ENCODE measurements around the gene CMAS. TPM values are rescaled to one million over a fixed set of nuclear protein-coding genes. Genes with fewer than 3 reads are reported as not detected.

The CMAS gene
- total and polyA plus RNA-seq, 2 of the 8 experiments (the other 6 are each of a cell fraction or from before 2014, with no cell fraction given): 13.2 to 59.8 TPM

DNA sequence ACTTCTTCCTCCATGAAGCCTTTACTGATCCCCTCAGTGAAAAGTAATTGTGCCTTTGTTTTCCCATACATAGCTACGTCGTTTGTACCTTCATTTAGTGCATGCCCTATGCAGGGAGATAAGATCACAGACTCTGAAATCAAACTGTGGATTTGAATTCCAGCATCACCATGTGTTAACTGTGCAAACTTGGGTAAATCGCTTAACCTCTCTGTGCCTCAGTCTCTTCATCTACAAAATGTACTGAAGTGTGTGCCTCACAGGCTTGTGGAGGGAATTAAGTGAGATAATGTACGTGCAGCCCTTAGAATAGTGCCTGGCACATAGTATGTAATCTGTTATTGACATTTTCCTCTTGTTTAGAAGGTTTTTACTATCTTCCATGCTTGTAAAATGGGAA, 4.1 kb downstream of the CMAS start (continued):
- TF ChIP-seq, protein P1, sequence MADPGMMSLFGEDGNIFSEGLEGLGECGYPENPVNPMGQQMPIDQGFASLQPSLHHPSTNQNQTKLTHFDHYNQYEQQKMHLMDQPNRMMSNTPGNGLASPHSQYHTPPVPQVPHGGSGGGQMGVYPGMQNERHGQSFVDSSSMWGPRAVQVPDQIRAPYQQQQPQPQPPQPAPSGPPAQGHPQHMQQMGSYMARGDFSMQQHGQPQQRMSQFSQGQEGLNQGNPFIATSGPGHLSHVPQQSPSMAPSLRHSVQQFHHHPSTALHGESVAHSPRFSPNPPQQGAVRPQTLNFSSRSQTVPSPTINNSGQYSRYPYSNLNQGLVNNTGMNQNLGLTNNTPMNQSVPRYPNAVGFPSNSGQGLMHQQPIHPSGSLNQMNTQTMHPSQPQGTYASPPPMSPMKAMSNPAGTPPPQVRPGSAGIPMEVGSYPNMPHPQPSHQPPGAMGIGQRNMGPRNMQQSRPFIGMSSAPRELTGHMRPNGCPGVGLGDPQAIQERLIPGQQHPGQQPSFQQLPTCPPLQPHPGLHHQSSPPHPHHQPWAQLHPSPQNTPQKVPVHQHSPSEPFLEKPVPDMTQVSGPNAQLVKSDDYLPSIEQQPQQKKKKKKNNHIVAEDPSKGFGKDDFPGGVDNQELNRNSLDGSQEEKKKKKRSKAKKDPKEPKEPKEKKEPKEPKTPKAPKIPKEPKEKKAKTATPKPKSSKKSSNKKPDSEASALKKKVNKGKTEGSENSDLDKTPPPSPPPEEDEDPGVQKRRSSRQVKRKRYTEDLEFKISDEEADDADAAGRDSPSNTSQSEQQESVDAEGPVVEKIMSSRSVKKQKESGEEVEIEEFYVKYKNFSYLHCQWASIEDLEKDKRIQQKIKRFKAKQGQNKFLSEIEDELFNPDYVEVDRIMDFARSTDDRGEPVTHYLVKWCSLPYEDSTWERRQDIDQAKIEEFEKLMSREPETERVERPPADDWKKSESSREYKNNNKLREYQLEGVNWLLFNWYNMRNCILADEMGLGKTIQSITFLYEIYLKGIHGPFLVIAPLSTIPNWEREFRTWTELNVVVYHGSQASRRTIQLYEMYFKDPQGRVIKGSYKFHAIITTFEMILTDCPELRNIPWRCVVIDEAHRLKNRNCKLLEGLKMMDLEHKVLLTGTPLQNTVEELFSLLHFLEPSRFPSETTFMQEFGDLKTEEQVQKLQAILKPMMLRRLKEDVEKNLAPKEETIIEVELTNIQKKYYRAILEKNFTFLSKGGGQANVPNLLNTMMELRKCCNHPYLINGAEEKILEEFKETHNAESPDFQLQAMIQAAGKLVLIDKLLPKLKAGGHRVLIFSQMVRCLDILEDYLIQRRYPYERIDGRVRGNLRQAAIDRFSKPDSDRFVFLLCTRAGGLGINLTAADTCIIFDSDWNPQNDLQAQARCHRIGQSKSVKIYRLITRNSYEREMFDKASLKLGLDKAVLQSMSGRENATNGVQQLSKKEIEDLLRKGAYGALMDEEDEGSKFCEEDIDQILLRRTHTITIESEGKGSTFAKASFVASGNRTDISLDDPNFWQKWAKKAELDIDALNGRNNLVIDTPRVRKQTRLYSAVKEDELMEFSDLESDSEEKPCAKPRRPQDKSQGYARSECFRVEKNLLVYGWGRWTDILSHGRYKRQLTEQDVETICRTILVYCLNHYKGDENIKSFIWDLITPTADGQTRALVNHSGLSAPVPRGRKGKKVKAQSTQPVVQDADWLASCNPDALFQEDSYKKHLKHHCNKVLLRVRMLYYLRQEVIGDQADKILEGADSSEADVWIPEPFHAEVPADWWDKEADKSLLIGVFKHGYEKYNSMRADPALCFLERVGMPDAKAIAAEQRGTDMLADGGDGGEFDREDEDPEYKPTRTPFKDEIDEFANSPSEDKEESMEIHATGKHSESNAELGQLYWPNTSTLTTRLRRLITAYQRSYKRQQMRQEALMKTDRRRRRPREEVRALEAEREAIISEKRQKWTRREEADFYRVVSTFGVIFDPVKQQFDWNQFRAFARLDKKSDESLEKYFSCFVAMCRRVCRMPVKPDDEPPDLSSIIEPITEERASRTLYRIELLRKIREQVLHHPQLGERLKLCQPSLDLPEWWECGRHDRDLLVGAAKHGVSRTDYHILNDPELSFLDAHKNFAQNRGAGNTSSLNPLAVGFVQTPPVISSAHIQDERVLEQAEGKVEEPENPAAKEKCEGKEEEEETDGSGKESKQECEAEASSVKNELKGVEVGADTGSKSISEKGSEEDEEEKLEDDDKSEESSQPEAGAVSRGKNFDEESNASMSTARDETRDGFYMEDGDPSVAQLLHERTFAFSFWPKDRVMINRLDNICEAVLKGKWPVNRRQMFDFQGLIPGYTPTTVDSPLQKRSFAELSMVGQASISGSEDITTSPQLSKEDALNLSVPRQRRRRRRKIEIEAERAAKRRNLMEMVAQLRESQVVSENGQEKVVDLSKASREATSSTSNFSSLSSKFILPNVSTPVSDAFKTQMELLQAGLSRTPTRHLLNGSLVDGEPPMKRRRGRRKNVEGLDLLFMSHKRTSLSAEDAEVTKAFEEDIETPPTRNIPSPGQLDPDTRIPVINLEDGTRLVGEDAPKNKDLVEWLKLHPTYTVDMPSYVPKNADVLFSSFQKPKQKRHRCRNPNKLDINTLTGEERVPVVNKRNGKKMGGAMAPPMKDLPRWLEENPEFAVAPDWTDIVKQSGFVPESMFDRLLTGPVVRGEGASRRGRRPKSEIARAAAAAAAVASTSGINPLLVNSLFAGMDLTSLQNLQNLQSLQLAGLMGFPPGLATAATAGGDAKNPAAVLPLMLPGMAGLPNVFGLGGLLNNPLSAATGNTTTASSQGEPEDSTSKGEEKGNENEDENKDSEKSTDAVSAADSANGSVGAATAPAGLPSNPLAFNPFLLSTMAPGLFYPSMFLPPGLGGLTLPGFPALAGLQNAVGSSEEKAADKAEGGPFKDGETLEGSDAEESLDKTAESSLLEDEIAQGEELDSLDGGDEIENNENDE (IDR thresholded peaks at IDR 0.05; ENCODE audit: insufficient replicate concordance, low read length): no peak
- TF ChIP-seq TAF7 (optimal IDR thresholded peaks at IDR 0.05; ENCODE audit: borderline replicate concordance, low read depth, low read length): no peak
